HG03135 (cell line): ENCODE results near the gene ETF1.

Experiments
- ATAC-seq: cut with Tn5 transposase; IDR thresholded peaks from one replicate; pipeline ENCODE4 v1.9.1; 2021; ENCODE audit warnings: mild to moderate bottlenecking, moderate library complexity; ENCODE audit not compliant: unreplicated experiment

ETF1 gene

GRCh38 chr5:138563340-138564118 is 20.5 kb upstream of the ETF1 start:
- no peak for ATAC-seq

GRCh38 chr5:138560971-138561370 is 17.9 kb upstream of the ETF1 start:
- ATAC-seq = no peak

GRCh38 chr5:138559937-138560336 is 16.9 kb upstream of the ETF1 start:
- no peak for ATAC-seq

- ATAC-seq = no peak
Measured at GRCh38 chr5:138557677-138558076, 14.6 kb upstream of the ETF1 start.

GRCh38 chr5:138554143-138554542 is 11.1 kb upstream of the ETF1 start:
- ATAC-seq = no peak

- no peak for ATAC-seq
Measured at GRCh38 chr5:138553437-138554095, 10.5 kb upstream of the ETF1 start.

- no peak for ATAC-seq
Measured at GRCh38 chr5:138552657-138553056, 9.6 kb upstream of the ETF1 start.

GRCh38 chr5:138549414-138549813 is 6.4 kb upstream of the ETF1 start:
- ATAC-seq = no peak

- no peak for ATAC-seq
Measured at GRCh38 chr5:138545919-138546562, 3.0 kb upstream of the ETF1 start.

GRCh38 chr5:138544181-138545134 is 1.4 kb upstream of the ETF1 start:
- ATAC-seq = no peak

- peak; percentile 45 for ATAC-seq
Measured at GRCh38 chr5:138543730-138544104, 681 bp upstream of the ETF1 start.

GRCh38 chr5:138542180-138542955 is 668 bp downstream of the ETF1 start:
- peak; percentile 0 for ATAC-seq

GRCh38 chr5:138541511-138542179 is 1.4 kb downstream of the ETF1 start:
- ATAC-seq = no peak

GRCh38 chr5:138539791-138540190 is 3.2 kb downstream of the ETF1 start:
- no peak for ATAC-seq

GRCh38 chr5:138538943-138539627 is 4.0 kb downstream of the ETF1 start:
- no peak for ATAC-seq

- ATAC-seq = no peak
Measured at GRCh38 chr5:138536665-138537315, 6.2 kb downstream of the ETF1 start.

GRCh38 chr5:138536215-138536614 is 6.8 kb downstream of the ETF1 start:
- no peak for ATAC-seq
